Karpas-422 (cell line): ENCODE results near the gene PSME2. TPM values are rescaled to one million over a fixed set of nuclear protein-coding genes. Genes with fewer than 3 reads are reported as not detected.

Source experiments
- DNase-seq: peaks from one replicate; pipeline ENCODE4 v3.0.0-alpha.2; 2015
- H2AFZ ChIP-seq: fragments of 200-600 bp; sonication (generic); 2 replicates; pipeline ENCODE4 v1.6.1; 2014; ENCODE audit warnings: antibody characterized with exemption, low read length, mixed read lengths
- H3K27ac ChIP-seq: fragments of 200-600 bp; sonication (generic); 2 replicates; pipeline ENCODE4 v1.5.1; 2014; ENCODE audit warnings: mild to moderate bottlenecking, low read length, moderate library complexity
- H3K27me3 ChIP-seq: fragments of 200-600 bp; sonication (generic); 2 replicates; pipeline ENCODE4 v1.6.1; 2014; ENCODE audit warnings: low read length, mixed read lengths
- H3K36me3 ChIP-seq: fragments of 200-600 bp; sonication (generic); 2 replicates; pipeline ENCODE4 v1.6.1; 2014; ENCODE audit warnings: low read length, mixed read lengths; ENCODE audit not compliant: insufficient read depth
- H3K4me1 ChIP-seq: fragments of 200-600 bp; sonication (generic); 2 replicates; pipeline ENCODE4 v1.6.1; 2014; ENCODE audit warnings: mild to moderate bottlenecking, low read length, mixed read lengths
- H3K4me2 ChIP-seq: fragments of 200-600 bp; sonication (generic); 2 replicates; pipeline ENCODE4 v1.6.1; 2014; ENCODE audit warnings: low read length, low read depth, mild to moderate bottlenecking; ENCODE audit not compliant: poor library complexity, severe bottlenecking
- H3K4me3 ChIP-seq: fragments of 200-600 bp; sonication (generic); 2 replicates; pipeline ENCODE4 v1.5.1; 2014; ENCODE audit warnings: mild to moderate bottlenecking, antibody characterized with exemption, low read length, mixed read lengths
- H3K79me2 ChIP-seq: fragments of 200-600 bp; sonication (generic); 2 replicates; pipeline ENCODE4 v1.6.1; 2014; ENCODE audit warnings: mild to moderate bottlenecking, low read length, mixed read lengths
- H3K9ac ChIP-seq: fragments of 200-600 bp; sonication (generic); 2 replicates; pipeline ENCODE4 v1.6.0; 2014; ENCODE audit warnings: low read length
- H3K9me2 ChIP-seq: fragments of 200-600 bp; sonication (generic), shearing (Covaris generic); replicated peaks from 2 replicates; pipeline ENCODE4 v1.6.0; 2014; ENCODE audit warnings: mild to moderate bottlenecking, low read length, moderate library complexity; ENCODE audit not compliant: insufficient read depth
- H3K9me3 ChIP-seq: fragments of 300-700, 200-600 bp; sonication (generic); 2 replicates; pipeline ENCODE4 v1.6.1; 2014; ENCODE audit warnings: low read length, mixed read lengths
- H4K20me1 ChIP-seq: fragments of 200-600 bp; sonication (generic); 2 replicates; pipeline ENCODE4 v1.6.1; 2014; ENCODE audit warnings: mild to moderate bottlenecking, antibody characterized with exemption, low read length, low read depth; ENCODE audit not compliant: insufficient read depth
- total RNA-seq: library from RNA; depleted of rRNA; stranded (reverse); fragments of >200 nt; shearing (Covaris generic); gene quantifications from 2 replicates; pipeline ENCODE4 v1.2.3, GENCODE V29; 2014; ENCODE audit warnings: low replicate concordance

Gene PSME2
- total RNA-seq, 1 experiment from 2014 or later, result 536 TPM

DNA sequence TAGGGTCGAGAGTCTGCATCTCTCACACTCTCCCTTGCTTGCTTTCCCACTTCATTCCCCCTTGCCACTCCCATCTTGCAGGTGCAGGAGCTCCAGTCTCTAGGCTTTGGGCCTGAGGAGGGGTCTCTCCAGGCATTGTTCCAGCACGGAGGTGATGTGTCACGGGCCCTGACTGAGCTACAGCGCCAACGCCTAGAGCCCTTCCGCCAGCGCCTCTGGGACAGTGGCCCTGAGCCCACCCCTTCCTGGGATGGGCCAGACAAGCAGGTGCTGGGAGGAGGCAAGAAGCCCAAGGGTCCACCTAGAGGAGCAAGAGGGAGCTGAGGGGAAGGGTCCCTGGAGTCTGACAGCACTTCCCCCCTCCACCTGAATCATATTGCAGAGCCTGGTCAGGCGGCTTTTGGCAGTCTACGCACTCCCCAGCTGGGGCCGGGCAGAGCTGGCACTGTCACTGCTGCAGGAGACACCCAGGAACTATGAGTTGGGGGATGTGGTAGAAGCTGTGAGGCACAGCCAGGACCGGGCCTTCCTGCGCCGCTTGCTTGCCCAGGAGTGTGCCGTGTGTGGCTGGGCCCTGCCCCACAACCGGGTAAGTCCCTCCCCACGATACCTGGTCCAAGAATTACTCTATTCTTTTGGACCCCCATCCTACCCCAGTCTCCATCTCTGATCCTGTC lies 5.1 kb upstream of the PSME2 start:
- Histone ChIP-seq H3K79me2 (peaks cover 38% of the 10 kb centered on the region), H3K9ac (no peak overlapping the region), H3K4me3 (no peak overlapping the region), H2AFZ (no peak overlapping the region), H3K27ac (no peak overlapping the region), H3K4me1 (peaks cover 14% of the 10 kb centered on the region), H4K20me1 (peaks cover 12% of the 10 kb centered on the region), H3K9me3 (no peaks in the 10 kb centered on the region), H3K27me3 (no peaks in the 10 kb centered on the region), H3K4me2 (no peak overlapping the region), H3K9me2 (no peaks in the 10 kb centered on the region), H3K36me3 (peaks cover 48% of the 10 kb centered on the region)
- no peak for DNase-seq

DNA sequence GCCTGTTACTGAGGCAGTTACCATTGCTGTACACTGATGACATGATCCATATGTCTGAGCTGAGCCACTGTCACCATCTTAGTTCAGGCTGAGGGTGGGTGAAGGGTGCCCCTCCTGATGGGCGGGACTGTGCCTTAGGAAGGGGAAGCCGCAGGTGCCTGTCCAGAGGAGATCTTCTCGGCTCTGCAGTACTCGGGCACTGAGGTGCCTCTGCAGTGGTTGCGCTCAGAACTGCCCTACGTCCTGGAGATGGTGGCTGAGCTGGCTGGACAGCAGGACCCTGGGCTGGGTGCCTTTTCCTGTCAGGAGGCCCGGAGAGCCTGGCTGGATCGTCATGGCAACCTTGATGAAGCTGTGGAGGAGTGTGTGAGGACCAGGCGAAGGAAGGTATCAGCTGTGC lies 4.6 kb upstream of the PSME2 start:
- Histone ChIP-seq H3K9me3 (no peaks in the 10 kb centered on the region), H3K9ac (no peak overlapping the region), H3K79me2 (peaks cover 42% of the 10 kb centered on the region), H3K27ac (no peak overlapping the region), H2AFZ (no peak overlapping the region), H3K4me2 (no peak overlapping the region), H4K20me1 (peaks cover 12% of the 10 kb centered on the region), H3K9me2 (no peaks in the 10 kb centered on the region), H3K4me3 (no peak overlapping the region), H3K36me3 (peaks cover 48% of the 10 kb centered on the region), H3K27me3 (no peaks in the 10 kb centered on the region), H3K4me1 (peaks cover 14% of the 10 kb centered on the region)
- DNase-seq, result no peak

DNA sequence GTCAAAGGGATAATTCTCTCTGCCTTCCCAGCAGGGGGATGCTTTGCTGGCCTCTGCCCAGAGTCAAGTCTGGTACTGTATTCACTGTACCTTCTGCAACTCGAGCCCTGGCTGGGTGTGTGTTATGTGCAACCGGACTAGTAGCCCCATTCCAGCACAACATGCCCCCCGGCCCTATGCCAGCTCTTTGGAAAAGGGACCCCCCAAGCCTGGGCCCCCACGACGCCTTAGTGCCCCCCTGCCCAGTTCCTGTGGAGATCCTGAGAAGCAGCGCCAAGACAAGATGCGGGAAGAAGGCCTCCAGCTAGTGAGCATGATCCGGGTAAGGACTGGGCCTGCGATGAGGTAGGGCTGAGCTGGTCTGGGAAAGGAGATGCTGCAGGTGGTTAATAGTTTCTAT lies 4.2 kb upstream of the PSME2 start:
- Histone ChIP-seq H3K27ac (no peak overlapping the region), H3K9me3 (no peaks in the 10 kb centered on the region), H3K27me3 (no peaks in the 10 kb centered on the region), H3K4me1 (peaks cover 17% of the 10 kb centered on the region), H2AFZ (no peak overlapping the region), H3K36me3 (peaks cover 43% of the 10 kb centered on the region), H4K20me1 (peaks cover 12% of the 10 kb centered on the region), H3K9me2 (no peaks in the 10 kb centered on the region), H3K9ac (no peak overlapping the region), H3K4me3 (no peak overlapping the region), H3K79me2 (peaks cover 46% of the 10 kb centered on the region), H3K4me2 (no peak overlapping the region)
- DNase-seq, result peak; percentile 35

DNA sequence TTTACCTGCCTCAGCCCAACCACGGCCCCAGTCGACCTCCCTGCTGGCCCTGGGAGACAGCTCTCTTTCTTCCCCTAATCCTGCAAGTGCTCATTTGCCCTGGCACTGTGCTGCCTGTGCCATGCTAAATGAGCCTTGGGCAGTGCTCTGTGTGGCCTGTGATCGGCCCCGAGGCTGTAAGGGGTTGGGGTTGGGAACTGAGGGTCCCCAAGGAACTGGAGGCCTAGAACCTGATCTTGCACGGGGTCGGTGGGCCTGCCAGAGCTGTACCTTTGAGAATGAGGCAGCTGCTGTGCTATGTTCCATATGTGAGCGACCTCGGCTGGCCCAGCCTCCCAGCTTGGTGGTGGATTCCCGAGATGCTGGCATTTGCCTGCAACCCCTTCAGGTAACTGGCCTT lies 3.7 kb upstream of the PSME2 start:
- H3K4me2 ChIP-seq, result no peak overlapping the region
- H3K9me3 ChIP-seq, result no peaks in the 10 kb centered on the region
- H3K9ac ChIP-seq, result no peak overlapping the region
- peaks cover 12% of the 10 kb centered on the region for H4K20me1 ChIP-seq
- H3K36me3 ChIP-seq, result peaks cover 38% of the 10 kb centered on the region
- no peaks in the 10 kb centered on the region for H3K9me2 ChIP-seq
- no peak for DNase-seq
- H3K4me1 ChIP-seq, result peaks cover 22% of the 10 kb centered on the region
- H2AFZ ChIP-seq, result no peak overlapping the region
- H3K27me3 ChIP-seq, result no peaks in the 10 kb centered on the region
- H3K79me2 ChIP-seq, result peaks cover 51% of the 10 kb centered on the region
- no peak overlapping the region for H3K4me3 ChIP-seq
- no peak overlapping the region for H3K27ac ChIP-seq

DNA sequence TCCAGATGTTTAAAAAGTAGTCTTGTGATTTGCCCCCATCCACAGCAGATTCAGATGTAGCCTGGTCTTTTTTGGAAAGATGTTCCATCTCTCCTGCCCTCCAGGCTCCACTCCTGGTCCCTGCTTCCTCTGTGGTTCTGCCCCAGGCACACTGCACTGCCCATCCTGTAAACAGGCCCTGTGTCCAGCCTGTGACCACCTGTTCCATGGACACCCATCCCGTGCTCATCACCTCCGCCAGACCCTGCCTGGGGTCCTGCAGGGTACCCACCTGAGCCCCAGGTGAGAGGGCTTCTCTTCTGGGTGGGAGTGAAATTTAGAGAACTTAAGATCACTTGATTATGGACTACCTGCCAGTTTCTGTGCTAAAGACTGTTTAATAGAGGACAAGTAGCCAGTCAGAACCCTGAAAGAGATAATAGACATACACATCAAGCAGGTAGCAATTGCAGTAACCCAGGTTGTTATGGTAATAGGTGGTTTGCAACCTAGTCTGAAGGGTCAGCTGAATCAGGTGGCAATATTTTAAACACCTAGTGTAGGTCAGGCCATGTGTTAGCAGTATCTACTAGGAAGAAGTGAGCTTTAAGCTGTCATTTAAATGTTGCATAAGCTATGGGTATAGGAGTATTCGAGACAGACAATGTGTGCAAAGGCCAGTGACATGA lies 3.0 kb upstream of the PSME2 start:
- H3K36me3 ChIP-seq, result peaks cover 38% of the 10 kb centered on the region
- H3K79me2 ChIP-seq, result peaks cover 58% of the 10 kb centered on the region
- peaks cover 29% of the 10 kb centered on the region for H3K4me1 ChIP-seq

DNA sequence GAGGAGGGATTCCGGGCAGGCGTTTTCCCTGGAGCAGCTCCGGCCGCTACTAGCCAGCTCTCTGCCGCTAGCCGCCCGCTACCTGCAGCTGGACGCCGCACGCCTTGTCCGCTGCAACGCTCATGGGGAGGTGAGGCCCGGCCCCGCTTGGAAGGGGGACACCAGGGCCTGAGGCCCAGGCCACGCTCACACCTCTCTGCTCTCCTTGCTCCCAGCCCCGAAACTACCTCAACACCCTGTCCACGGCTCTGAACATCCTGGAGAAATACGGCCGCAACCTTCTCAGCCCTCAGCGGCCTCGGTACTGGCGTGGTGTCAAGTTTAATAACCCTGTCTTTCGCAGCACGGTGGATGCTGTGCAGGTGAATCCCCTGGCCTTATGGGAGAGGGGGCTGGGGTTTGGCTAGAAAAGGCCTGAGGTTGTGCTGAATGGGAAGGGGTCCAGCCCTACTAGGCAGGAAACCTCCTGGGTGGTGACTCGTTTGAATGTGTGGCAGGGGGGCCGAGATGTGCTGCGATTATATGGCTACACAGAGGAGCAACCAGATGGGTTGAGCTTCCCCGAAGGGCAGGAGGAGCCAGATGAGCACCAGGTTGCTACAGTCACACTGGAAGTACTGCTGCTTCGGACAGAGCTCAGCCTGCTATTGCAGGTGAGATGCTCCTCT lies 1.5 kb upstream of the PSME2 start:
- H3K4me1 ChIP-seq, result peaks cover 43% of the 10 kb centered on the region
- H3K4me3 ChIP-seq, result peak overlapping the region; percentile 98
- peaks cover 66% of the 10 kb centered on the region for H3K79me2 ChIP-seq
- peak; percentile 72 for DNase-seq
- no peaks in the 10 kb centered on the region for H3K9me3 ChIP-seq
- peak overlapping the region; percentile 98 for H3K9ac ChIP-seq
- H3K36me3 ChIP-seq, result peaks cover 38% of the 10 kb centered on the region
- no peaks in the 10 kb centered on the region for H3K9me2 ChIP-seq
- peak overlapping the region; percentile 43; the same call in 1 of the 2 replicates for H3K27ac ChIP-seq
- peak overlapping the region; percentile 89 for H3K4me2 ChIP-seq
- H2AFZ ChIP-seq, result no peak overlapping the region
- no peaks in the 10 kb centered on the region for H3K27me3 ChIP-seq
- peaks cover 12% of the 10 kb centered on the region for H4K20me1 ChIP-seq

More for the DNA sequence above, 3.0 kb upstream of the PSME2 start:
- H3K9me3 ChIP-seq, result no peaks in the 10 kb centered on the region
- H3K27me3 ChIP-seq, result no peaks in the 10 kb centered on the region
- no peak overlapping the region for H2AFZ ChIP-seq
- H3K4me3 ChIP-seq, result no peak overlapping the region
- peaks cover 12% of the 10 kb centered on the region for H4K20me1 ChIP-seq
- 0 out of 2 replicates have a peak overlapping the region, but pooled peaks have one; percentile 11 for H3K9ac ChIP-seq
- DNase-seq, result no peak
- no peaks in the 10 kb centered on the region for H3K9me2 ChIP-seq
- no peak overlapping the region for H3K27ac ChIP-seq
- no peak overlapping the region for H3K4me2 ChIP-seq

DNA sequence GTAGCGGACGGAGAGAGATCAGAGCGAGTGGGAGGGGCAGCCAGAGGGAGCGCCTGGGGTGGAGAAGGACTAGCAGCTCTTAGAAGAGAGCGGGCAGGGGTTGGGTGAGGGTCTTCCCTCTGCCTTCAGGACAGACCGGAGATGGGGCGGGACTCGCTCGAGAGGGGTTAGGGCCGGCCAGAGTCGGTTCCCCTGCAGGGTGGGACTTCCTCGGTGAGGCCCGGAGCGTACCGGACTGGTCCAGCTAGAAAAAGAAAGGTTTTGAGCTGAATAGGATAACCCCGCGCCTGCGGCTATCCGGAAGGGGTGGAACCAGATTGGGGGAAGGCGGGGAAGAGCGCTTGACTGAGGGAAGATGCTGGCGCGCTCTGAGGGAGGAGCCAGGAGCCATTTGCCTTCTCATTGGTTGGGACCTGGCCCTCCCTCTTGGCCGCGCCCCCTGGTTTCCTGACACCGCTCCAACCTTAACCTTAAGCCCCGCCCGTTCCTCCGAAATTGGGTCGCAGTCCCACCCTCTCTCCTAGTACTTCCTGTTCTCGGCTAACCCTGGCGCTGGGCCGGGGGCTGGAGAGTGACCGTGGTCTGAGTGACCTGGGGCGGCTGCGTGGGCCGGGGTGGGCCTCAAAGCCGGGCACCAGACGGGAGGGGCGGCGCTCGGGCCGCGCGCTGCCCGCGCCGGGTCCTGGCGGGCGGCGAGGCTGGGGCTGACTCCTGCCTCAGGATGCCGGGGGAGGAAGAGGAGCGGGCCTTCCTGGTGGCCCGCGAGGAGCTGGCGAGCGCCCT lies 759 bp upstream of the PSME2 start, which contains the start of gene RNF31:
Gene RNF31 (plus strand): TSS at position 521 of the 783 bp plus-strand sequence. CDS start 201 bp downstream, at position 722.
- Histone ChIP-seq H4K20me1 (peaks cover 12% of the 10 kb centered on the region), H3K79me2 (peaks cover 66% of the 10 kb centered on the region), H3K27ac (peak within 1 kb of the TSS; percentile 82), H3K9me3 (no peaks in the 10 kb centered on the region), H3K9ac (peak within 1 kb of the TSS; percentile 99), H3K4me1 (peaks cover 49% of the 10 kb centered on the region), H3K36me3 (peaks cover 38% of the 10 kb centered on the region), H3K4me2 (peak within 1 kb of the TSS; percentile 89), H3K4me3 (peak within 1 kb of the TSS; percentile 98), H2AFZ (peak within 1 kb of the TSS; percentile 73; the same call in 1 of the 2 replicates), H3K9me2 (no peaks in the 10 kb centered on the region), H3K27me3 (no peaks in the 10 kb centered on the region)
- DNase-seq, result peak; percentile 100
